GM21737 (cell line): ENCODE results near the gene PTPRD.
"Not testable (repeated sequence)": the region's sequence is repeated elsewhere in the genome, so short reads cannot be mapped to it uniquely, and the experiment has no call there.

Source experiments
- ATAC-seq: cut with Tn5 transposase; IDR thresholded peaks from one replicate; pipeline ENCODE4 v1.9.1; 2021; ENCODE audit warnings: mild to moderate bottlenecking, moderate library complexity; ENCODE audit not compliant: unreplicated experiment

PTPRD gene

DNA sequence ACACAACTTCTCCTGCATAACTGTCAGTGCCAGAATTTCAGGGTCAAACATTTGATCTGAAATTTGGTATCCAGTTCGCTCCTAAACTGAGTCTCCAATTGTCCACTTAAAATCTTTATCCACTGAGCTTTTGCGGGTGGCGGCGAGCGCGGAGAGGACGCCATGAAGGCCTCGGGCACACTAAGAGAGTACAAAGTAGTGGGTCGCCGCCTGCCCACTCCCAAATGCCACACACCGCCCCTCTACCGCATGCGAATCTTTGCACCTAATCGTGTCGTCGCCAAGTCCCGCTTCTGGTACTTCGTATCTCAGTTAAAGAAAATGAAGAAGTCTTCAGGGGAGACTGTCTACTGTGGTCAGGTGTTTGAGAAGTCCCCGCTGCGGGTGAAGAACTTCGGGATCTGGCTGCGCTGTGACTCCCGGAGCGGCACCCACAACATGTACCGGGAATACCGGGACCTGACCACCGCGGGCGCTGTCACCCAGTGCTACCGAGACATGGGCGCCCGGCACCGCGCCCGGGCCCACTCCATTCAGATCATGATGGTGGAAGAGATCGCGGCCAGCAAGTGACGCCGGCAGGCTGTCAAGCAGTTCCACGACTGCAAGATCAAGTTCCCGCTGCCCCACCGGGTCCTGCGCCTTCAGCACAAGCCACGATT, 1899.5 kb downstream of the PTPRD start:
- no peak for ATAC-seq

GRCh38 chr9:8709731-8710130, 1903.1 kb downstream of the PTPRD start:
- no peak for ATAC-seq

DNA sequence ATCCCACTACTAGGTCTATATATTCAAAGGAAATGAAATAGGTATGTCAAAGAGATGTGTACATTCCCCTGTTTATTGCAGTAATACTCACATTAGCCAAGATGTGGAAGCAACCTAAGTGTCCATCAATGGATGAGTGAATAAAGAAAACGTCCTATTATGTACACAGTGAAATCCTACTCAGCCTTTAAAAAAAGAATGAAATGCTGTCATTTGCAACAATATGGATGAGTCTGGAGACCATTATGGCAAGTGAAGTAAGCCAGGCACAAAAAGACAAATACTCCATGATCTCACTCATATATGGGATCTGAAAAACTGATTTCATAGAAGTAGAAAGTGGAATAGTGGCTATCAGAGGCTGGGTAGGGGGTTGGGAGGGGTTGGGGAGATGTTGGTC, 1904.1 kb downstream of the PTPRD start:
- ATAC-seq: no peak

DNA sequence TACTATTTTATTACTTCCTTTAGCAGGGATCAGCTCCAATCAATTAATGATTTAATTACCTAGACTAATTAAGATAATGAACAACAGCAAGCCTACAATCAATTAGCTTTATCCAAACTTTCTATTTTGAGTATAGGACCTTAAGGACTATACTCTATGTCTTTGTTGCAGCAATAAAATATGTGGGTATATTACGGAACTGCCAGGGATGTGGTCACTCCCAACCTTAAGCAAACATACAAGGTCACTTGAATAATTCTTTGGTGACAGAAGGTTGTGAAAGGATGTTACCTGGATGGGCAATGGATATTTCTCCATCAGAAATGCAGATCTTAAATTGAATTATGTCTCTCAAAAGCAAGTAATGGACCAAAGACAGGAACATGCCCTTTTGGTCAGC, 1905.8 kb downstream of the PTPRD start:
- no peak for ATAC-seq

DNA sequence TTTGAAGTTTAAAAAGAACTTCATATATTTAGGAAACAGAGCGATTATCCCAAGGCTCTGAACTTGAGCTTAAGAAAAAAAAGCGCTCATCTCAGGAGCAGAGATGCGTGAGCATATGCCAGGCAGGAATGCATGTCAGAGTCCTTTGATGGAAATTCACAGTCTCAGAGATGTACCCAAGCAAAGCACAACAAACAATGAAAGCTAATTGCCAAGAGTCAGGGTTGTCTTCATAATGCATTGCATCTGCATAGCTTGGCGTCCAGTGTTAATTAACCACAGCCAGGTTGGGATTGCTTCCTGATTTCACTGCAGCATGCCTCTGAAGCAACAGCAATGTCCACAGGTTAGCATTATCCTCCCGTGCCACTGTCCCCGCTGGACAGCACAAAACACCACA, 1906.3 kb downstream of the PTPRD start:
- ATAC-seq: no peak

DNA sequence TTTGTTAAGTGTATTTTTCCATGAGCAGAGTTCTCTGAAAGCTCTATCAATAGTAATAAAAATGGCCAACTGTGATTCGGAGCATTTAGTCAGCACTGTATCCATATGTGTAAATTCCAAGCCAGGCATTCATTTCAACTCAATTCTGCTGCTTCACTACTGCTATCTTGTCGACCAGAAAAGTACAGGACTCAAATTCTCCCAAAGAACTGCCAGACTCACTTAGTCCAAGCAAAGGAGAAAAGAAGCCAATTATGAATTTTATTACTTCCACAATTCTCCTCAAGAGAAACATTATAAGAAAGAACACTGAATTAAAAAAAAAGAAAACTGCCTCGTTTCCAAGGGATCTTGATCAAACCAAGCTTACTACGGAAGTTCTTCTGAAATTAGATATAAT, 1906.9 kb downstream of the PTPRD start:
- ATAC-seq: no peak

DNA sequence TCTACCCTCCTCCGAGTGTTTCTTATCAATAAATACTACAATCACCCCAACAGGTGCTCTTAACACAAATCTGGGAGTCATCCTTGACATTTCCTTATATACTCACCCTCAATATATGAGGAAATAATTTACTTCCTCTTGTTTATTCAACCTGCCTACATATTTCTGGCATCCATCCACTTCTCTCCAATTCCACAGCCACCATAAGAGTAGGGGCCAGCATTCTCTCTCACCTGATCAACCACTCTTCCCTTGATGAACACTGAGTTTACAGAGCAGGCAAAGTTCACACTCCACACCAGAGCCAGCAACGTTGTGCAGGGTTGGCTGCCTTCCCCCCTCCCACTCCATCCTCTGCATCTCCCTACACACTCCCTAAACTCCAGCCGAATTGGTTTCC, 1908.9 kb downstream of the PTPRD start:
- ATAC-seq: no peak

DNA sequence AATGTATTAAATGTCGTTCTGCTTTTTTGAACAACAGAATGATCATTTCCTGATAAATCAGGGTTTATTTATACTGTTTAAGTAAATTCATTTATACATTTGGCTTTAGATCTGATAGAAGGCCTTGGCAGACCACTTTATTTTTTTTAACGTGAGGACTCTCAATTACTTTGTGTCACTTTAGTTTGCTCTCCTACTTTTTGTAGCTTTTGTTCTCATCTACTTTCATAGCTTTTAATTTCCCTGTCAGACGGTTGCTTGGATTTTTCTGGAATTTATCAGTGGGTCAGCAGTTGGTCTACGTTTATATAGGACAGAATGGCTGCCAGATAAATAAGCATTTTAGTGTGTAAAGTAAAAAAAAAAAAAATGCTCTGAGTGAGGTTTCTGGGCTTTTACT, 1910.9 kb downstream of the PTPRD start:
- ATAC-seq: no peak

GRCh38 chr9:8697565-8697964, 1915.2 kb downstream of the PTPRD start:
- ATAC-seq: not testable (repeated sequence)

GRCh38 chr9:8696516-8696915, 1916.3 kb downstream of the PTPRD start:
- no peak for ATAC-seq

GRCh38 chr9:8694983-8695588, 1917.7 kb downstream of the PTPRD start:
- ATAC-seq: no peak

DNA sequence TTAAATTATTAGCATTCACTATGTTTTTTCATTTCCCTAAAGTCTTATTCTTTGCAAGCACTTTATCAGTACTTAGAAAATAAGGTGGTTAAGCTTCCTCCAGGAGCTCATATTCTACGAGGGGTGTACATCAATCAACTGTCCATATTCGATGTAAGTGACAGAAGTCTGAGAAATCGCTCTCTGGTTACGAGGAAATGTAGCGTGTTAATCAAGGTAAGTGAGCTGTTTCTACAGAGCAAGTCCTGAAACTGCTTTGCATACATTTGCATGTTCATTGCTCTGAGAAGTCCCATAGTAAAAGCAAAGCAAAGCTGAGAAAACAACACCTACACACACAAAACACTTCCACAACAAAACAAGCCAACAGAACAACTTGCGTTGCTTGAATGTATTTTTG, 1919.3 kb downstream of the PTPRD start:
- no peak for ATAC-seq

DNA sequence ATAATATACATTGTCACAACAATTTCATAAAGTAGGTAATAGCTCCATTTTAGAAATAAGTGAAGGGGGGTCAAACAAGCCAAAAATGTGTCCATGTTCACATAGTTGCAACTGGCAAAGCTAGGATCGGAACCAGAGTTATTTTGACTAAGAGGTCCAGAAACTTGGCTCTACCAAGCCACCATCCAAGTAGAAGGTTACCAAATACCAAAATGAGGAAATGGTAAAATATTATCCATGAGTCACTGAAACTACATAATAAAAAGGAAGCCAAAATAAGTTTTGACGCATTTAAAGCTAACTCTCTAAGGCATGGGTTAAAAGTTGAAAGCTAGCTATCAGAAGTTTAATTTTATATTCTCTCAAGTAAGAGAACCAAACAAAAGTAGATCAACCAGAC, 1926.3 kb downstream of the PTPRD start:
- ATAC-seq: no peak

DNA sequence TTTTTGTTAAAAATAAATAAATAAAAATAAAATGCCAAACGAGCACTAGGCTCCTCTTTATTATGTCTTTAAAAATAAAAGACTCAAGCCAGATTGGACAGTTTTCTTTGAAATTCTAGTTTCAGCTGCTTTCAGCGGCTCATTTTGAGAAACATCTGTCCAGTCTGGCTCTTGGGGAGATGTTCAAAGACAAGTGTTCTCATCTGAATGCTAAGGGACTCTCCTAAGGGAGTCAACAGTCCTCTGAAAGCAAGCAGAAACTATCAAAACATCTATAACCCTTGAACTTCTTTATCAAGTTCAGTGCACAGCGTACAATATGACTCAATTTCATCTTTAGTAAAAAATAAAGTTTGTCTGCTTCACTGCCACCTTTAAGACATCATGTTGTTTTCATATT, 1927.0 kb downstream of the PTPRD start:
- ATAC-seq: no peak

DNA sequence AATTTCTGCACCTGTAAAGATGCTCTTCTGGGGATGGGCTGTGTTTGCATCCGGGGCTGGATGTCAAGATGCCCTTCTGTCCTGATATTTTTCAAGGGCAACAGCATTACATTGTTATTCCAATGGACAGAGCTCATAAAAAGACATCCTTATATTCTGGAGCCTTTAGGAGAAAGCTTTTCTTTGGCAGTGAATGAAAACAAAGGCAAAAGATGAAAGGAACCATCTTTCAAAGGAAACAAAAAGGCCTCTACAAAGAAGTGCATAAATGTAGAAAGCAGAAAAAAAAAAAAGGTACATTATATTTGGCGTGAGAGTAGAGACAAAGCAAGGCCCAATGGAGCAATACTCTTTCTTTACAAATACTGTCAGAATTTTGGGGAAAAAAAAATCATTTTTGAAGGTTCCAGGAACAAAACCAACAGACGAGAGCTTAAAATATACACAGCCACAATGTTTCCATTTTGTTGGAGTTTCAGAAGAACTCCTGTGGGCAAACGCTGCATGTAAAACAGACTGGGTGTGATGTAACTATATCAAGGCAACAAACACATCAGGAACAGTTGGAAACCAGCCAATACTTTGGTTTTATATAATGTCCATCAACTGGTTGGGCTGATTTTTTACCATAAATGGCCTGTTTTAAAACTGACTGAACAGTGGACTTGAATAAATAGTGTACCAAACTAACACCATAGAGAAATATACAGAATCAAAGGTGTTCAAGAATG, 1927.7 kb downstream of the PTPRD start:
- no peak for ATAC-seq

DNA sequence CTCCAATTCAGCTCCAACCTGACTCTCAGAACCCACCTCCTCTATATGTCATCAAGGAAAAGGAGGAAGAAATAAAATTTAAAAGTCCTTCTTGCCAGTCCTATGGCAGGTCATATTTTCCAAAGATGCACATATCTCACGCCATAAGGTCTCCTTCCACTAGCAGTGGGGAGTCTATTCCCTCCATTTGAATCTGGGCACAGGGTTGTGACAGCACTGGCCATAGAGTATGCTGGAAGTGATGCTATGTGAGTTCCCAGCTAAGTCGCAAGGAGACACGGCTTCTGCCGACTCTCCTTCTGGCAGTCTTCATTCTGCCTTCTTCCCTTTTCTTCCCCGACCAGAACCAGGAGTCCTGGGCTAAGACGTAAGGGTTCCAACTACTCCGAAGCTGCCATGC, 1929.3 kb downstream of the PTPRD start:
- no peak for ATAC-seq

DNA sequence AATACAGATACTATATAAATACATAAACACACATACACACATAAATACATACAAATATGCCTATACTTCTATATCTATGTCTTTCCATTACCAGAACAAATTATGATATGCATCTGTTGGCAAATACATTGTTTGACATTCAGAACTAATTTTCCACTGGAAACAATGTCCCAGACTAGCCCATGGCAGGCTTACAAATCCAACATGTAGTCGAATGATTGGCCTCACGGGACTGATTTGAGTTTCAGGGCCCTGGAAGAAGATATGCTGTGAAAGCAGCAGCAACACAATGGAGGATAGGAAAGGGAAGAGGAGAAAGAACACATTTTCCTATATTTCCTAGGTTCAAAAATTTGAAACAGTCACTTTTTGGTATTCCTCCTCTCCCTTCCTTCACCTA, 1932.1 kb downstream of the PTPRD start:
- no peak for ATAC-seq

DNA sequence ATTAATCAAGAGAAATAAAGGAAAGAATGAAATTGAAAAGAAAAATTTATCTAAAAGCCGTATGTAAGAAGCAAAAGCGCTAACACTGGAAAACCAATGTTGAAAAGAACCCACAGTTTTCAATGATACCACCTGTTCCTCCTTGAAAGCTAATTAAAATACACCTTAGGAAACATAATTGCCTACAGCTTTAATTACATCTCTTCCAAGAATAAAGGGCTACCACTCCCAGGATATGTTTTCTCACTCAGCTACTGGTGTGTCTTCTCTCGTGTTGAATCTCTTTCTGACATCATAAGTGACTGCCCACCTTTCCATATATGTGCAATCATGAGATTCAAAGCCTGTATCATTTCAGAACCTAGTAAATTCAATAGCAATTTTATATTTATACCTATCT, 1932.6 kb downstream of the PTPRD start:
- ATAC-seq: no peak

GRCh38 chr9:8679371-8679822, 1933.4 kb downstream of the PTPRD start:
- no peak for ATAC-seq

- no peak for ATAC-seq
These were observed 1935.1 kb downstream of the PTPRD start for GRCh38 chr9:8677741-8678140.

DNA sequence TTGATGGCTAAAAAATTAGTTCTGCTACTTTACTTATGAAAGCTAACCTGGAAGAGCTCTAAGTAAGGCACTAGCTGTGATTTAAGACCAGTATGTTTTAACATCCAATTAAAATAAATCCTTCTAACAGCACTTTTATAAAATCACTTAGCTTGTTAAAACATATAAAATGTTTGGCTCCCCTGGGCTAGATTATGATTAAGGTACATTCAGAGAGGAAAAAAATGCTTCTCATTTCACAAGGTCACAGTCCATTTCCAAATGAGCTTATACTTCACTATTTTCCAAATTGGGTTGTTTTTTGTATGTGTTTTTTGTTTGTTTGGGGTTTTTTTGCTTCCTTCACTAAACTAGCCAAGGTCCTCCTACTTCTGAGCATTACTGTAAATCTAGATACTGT, 1938.3 kb downstream of the PTPRD start:
- ATAC-seq: no peak

GRCh38 chr9:8673830-8674229, 1939.0 kb downstream of the PTPRD start:
- no peak for ATAC-seq
